PC-9 (cell line): ENCODE data around the gene CD36.

Source experiments
- CTCF ChIP-seq: fragments of 200-600 bp; sonication (generic); conservative IDR thresholded peaks from 2 replicates; pipeline ENCODE4 v1.6.1; 2017; ENCODE audit warnings: mixed run types, antibody characterized with exemption, mild to moderate bottlenecking, moderate library complexity
- EZH2 ChIP-seq: fragments of 200-600 bp; sonication (generic); IDR thresholded peaks from 2 replicates; pipeline ENCODE4 v1.8.0; 2017; ENCODE audit warnings: antibody characterized with exemption, low read depth

- no peak for TF ChIP-seq CTCF
- no peak for TF ChIP-seq EZH2
Measured at GRCh38 chr7:80589631-80590030, 48.8 kb upstream of the CD36 start.
